HEK293T (cell line): ENCODE measurements around the gene TGFB1.

Experiments used
- L3MBTL2 ChIP-seq: fragments of 450-650 bp; conservative IDR thresholded peaks from 2 replicates; pipeline ENCODE4 v1.6.1; 2016; ENCODE audit warnings: mild to moderate bottlenecking
- NFRKB ChIP-seq: fragments of 450-650 bp; IDR thresholded peaks from 2 replicates; pipeline ENCODE4 v1.6.1; 2016; ENCODE audit warnings: mild to moderate bottlenecking, moderate library complexity

GRCh38 chr19:41395355-41395754 is 41.6 kb upstream of the TGFB1 start:
- TF ChIP-seq L3MBTL2 (no peak), NFRKB (no peak)
